ENCODE results near the gene KCNA1.

DNA sequence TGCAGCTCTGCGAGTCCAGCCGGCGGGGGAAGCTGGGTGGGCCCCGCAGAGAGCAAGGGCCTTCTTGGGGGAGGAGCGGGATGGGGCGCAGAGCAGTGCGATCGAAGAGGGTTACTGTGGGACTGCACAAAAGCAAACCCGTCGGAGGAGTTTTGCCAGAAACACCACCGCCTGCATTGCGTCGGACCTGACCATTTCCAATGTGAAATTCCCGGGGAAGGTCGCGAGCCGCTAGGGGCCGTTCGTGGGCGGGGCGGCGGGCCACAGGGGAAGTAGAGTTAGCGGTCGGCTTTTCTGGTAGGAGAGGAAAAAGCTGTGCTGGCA, 333 bp upstream of the KCNA1 start:
- TF ChIP-seq, protein P1, sequence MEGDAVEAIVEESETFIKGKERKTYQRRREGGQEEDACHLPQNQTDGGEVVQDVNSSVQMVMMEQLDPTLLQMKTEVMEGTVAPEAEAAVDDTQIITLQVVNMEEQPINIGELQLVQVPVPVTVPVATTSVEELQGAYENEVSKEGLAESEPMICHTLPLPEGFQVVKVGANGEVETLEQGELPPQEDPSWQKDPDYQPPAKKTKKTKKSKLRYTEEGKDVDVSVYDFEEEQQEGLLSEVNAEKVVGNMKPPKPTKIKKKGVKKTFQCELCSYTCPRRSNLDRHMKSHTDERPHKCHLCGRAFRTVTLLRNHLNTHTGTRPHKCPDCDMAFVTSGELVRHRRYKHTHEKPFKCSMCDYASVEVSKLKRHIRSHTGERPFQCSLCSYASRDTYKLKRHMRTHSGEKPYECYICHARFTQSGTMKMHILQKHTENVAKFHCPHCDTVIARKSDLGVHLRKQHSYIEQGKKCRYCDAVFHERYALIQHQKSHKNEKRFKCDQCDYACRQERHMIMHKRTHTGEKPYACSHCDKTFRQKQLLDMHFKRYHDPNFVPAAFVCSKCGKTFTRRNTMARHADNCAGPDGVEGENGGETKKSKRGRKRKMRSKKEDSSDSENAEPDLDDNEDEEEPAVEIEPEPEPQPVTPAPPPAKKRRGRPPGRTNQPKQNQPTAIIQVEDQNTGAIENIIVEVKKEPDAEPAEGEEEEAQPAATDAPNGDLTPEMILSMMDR (IDR thresholded peaks at IDR 0.05), result peak; percentile 19
- TF ChIP-seq EZH2phosphoT487 (IDR thresholded peaks at IDR 0.05) (no peak), EZH2 (IDR thresholded peaks at IDR 0.05) (no peak)
